ENCODE results near the gene RFTN1.

DNA sequence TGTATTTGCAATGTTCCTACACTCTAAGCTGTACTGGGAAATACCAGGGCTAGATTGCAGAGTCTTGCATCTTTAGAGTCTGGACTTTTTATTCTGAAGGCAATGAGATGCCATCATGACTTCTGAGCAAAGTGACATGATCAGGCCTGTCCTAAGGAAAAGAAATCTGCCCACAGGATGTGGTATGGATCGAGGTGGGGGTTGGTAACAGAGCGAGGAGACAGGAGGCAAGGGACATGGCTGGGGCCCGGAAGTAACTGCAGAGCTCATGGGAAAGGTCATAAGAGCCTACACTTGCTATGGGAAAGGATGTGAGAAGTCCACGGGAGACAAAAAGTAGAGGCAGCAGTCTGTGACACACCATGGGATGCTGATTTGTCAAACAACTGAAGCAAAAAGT lies 126.9 kb downstream of the RFTN1 start:
- no peak for TF ChIP-seq POLR2A (IDR thresholded peaks at IDR 0.05)
- TF ChIP-seq, protein P1, sequence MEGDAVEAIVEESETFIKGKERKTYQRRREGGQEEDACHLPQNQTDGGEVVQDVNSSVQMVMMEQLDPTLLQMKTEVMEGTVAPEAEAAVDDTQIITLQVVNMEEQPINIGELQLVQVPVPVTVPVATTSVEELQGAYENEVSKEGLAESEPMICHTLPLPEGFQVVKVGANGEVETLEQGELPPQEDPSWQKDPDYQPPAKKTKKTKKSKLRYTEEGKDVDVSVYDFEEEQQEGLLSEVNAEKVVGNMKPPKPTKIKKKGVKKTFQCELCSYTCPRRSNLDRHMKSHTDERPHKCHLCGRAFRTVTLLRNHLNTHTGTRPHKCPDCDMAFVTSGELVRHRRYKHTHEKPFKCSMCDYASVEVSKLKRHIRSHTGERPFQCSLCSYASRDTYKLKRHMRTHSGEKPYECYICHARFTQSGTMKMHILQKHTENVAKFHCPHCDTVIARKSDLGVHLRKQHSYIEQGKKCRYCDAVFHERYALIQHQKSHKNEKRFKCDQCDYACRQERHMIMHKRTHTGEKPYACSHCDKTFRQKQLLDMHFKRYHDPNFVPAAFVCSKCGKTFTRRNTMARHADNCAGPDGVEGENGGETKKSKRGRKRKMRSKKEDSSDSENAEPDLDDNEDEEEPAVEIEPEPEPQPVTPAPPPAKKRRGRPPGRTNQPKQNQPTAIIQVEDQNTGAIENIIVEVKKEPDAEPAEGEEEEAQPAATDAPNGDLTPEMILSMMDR (IDR thresholded peaks at IDR 0.05), result no peak
